OCI-LY7 (cell line): ENCODE data around the gene NOS2. TPM values are rescaled to one million over a fixed set of nuclear protein-coding genes. Genes with fewer than 3 reads are reported as not detected.
"Not testable (repeated sequence)": the region's sequence is repeated elsewhere in the genome, so short reads cannot be mapped to it uniquely, and the experiment has no call there.

Experiments used
- BruUV-seq: library from RNA; stranded (reverse); fragments of 400-500 nt; replicated peaks from 2 replicates; lab custom pipeline; 2021; lab: Mats Ljungman, UMichigan
- CTCF ChIA-PET: fragments of 300-600 bp; sonication (Branson Sonifier 250); formaldehyde crosslinking; loops from one replicate; lab custom pipeline; 2022; ENCODE audit warnings: antibody characterized with exemption; ENCODE audit not compliant: unreplicated experiment; lab: Charles Lee
- POLR2A ChIA-PET: fragments of 300-600 bp; sonication (Branson Sonifier 250); formaldehyde crosslinking; loops from one replicate; lab custom pipeline; 2022; ENCODE audit warnings: antibody characterized with exemption; lab: Charles Lee
- DNase-seq: peaks from one replicate; pipeline ENCODE4 v3.0.0-alpha.2; 2015; ENCODE audit warnings: low spot score
- H2AFZ ChIP-seq: fragments of 200-600 bp; sonication (generic), shearing (Covaris generic); 2 replicates; pipeline ENCODE4 v1.6.1; 2014; ENCODE audit warnings: mild to moderate bottlenecking, antibody characterized with exemption, low read length, moderate library complexity
- H3K27ac ChIP-seq: fragments of 200-600 bp; sonication (generic); 2 replicates; pipeline ENCODE4 v1.5.1; 2014; ENCODE audit warnings: mixed run types, low read depth, mild to moderate bottlenecking, moderate library complexity, low read length, inconsistent platforms; ENCODE audit not compliant: poor library complexity, severe bottlenecking
- H3K36me3 ChIP-seq: fragments of 200-600 bp; sonication (generic); 2 replicates; pipeline ENCODE4 v1.6.1; 2014; ENCODE audit warnings: mild to moderate bottlenecking, antibody characterized with exemption, low read length, moderate library complexity, mixed read lengths; ENCODE audit not compliant: insufficient read depth
- H3K4me1 ChIP-seq: fragments of 200-600 bp; sonication (generic); 2 replicates; pipeline ENCODE4 v1.5.1; 2014; ENCODE audit warnings: mild to moderate bottlenecking, low read length; ENCODE audit not compliant: insufficient read depth, poor library complexity, severe bottlenecking
- H3K4me2 ChIP-seq: fragments of 200-600 bp; sonication (generic); 2 replicates; pipeline ENCODE4 v1.6.1; 2014; ENCODE audit warnings: mild to moderate bottlenecking, low read length
- H3K4me3 ChIP-seq: fragments of 200-600 bp; sonication (generic); 2 replicates; pipeline ENCODE4 v1.5.1; 2014; ENCODE audit warnings: mild to moderate bottlenecking, low read depth, low read length; ENCODE audit not compliant: poor library complexity, severe bottlenecking
- H3K79me2 ChIP-seq: fragments of 200-600 bp; sonication (generic); 2 replicates; pipeline ENCODE4 v1.6.1; 2016; ENCODE audit warnings: low read depth, mild to moderate bottlenecking, low read length, moderate library complexity, mixed read lengths; ENCODE audit not compliant: insufficient read depth
- H3K9me2 ChIP-seq: fragments of 200-600 bp; sonication (generic); 2 replicates; pipeline ENCODE4 v1.6.1; 2016; ENCODE audit warnings: mild to moderate bottlenecking, low read length, mixed read lengths; ENCODE audit not compliant: insufficient read depth
- H3K9me3 ChIP-seq: fragments of 200-600 bp; sonication (generic); 2 replicates; pipeline ENCODE4 v1.6.1; 2014; ENCODE audit warnings: mild to moderate bottlenecking, mixed run types, low read length, mixed read lengths
- H4K20me1 ChIP-seq: fragments of 200-600 bp; sonication (generic); 2 replicates; pipeline ENCODE4 v1.6.1; 2014; ENCODE audit warnings: mild to moderate bottlenecking, antibody characterized with exemption, low read length, moderate library complexity, mixed read lengths; ENCODE audit not compliant: insufficient read depth
- CTCF ChIP-seq: fragments of 200-600 bp; sonication (generic); conservative IDR thresholded peaks from 2 replicates; pipeline ENCODE4 v1.5.1; 2014; ENCODE audit warnings: mild to moderate bottlenecking, antibody characterized with exemption, low read length, moderate library complexity, mixed read lengths
- EZH2phosphoT487 ChIP-seq: fragments of 200-600 bp; sonication (generic); IDR thresholded peaks from 2 replicates; pipeline ENCODE4 v1.6.1; 2018; ENCODE audit warnings: low read depth, borderline replicate concordance, mild to moderate bottlenecking, mixed run types, antibody characterized with exemption, low read length, moderate library complexity, mixed read lengths
- intact Hi-C: fragments of 100-400 bp; cut with micrococcal nuclease; formaldehyde crosslinking; loops from one replicate; pipeline ENCODE4 v1.10.0; 2022; ENCODE audit not compliant: unreplicated experiment
- small RNA-seq: library from RNA; depleted of rRNA; stranded (forward); fragments of <200 nt; gene quantifications from one replicate; pipeline ENCODE3, GENCODE V24; 2014
- total RNA-seq, 2 experiments: library from RNA; depleted of rRNA in 1 of 2; stranded (reverse); fragments of >200 nt in 1 of 2; shearing (Covaris generic) in 1 of 2; gene quantifications; 2 replicates each; pipeline ENCODE4 v1.2.3, GENCODE V29; 2014 to 2022

The NOS2 gene
- total RNA-seq, 2 experiments from 2014 or later = not detected

- Histone ChIP-seq H3K9me2 (no peaks in the 10 kb centered on the region), H3K4me1 (no peaks in the 10 kb centered on the region), H3K4me2 (no peak overlapping the region), H4K20me1 (no peaks in the 10 kb centered on the region), H2AFZ (no peak overlapping the region), H3K79me2 (no peaks in the 10 kb centered on the region), H3K27ac (no peak overlapping the region), H3K9me3 (no peaks in the 10 kb centered on the region), H3K36me3 (no peaks in the 10 kb centered on the region), H3K4me3 (no peak overlapping the region)
- no peak for DNase-seq
- no peak for TF ChIP-seq EZH2phosphoT487
- BruUV-seq = no TSS peak
- ChIA-PET CTCF (no interaction called here), POLR2A (no interaction called here)
- intact Hi-C loops = no loop called here
These were observed 66.6 kb downstream of the NOS2 start for GRCh38 chr17:27733773-27734172.

DNA sequence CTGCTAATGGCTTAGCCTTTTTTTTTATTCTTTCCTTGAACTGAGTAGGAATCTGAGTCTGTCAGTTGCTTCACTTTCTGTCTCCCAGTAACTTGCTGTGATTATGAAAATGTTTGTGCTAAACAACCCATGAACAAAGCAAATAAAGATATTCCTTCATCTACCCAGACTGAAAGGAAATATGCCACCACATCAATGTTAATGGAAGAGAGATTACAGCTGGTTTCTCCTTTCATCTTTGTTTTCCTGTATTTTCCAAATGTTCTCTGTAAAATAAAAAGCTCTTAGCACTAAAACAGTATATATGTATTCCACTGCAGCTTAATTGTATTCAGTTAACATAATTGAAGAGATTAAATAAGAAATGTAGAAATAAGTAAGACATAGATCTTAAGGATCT, 67.6 kb downstream of the NOS2 start:
- H3K79me2 ChIP-seq, H3K9me3 ChIP-seq, H4K20me1 ChIP-seq, H3K4me1 ChIP-seq, H3K4me2 ChIP-seq, H3K9me2 ChIP-seq, DNase-seq, intact Hi-C loops, H2AFZ ChIP-seq, POLR2A ChIA-PET, H3K36me3 ChIP-seq, H3K27ac ChIP-seq, BruUV-seq, CTCF ChIA-PET, H3K4me3 ChIP-seq: not testable (repeated sequence)

DNA sequence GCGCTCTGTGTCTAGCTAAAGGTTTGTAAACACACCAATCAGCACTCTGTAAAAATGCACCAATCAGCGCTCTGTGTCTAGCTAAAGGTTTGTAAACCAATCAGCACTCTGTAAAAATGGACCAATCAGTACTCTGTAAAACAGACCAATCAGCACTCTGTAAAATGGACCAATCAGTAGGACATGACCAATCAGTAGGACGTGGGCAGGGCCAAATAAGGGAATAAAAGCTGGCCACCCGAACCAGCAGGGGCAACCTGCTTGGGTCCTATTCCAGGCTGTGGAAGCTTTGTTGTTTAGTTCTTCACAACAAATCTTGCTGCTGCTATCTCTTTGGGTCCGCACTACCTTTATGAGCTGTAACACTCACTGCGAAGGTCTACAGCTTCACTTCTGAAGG, 74.3 kb downstream of the NOS2 start:
- H3K4me1 ChIP-seq, H3K79me2 ChIP-seq, POLR2A ChIA-PET, H3K36me3 ChIP-seq, intact Hi-C loops, H3K4me3 ChIP-seq, DNase-seq, BruUV-seq, H3K9me2 ChIP-seq, H3K27ac ChIP-seq, H3K4me2 ChIP-seq, H3K9me3 ChIP-seq, H2AFZ ChIP-seq, H4K20me1 ChIP-seq: not testable (repeated sequence)
- CTCF ChIA-PET = interaction anchor here (0.6 kb wide), 1 partner anchor 34 kb away, joined by 3 read pairs; no protein-coding TSS in a partner anchor

- POLR2A ChIA-PET = no interaction called here
- BruUV-seq = no TSS peak
These were observed 78.5 kb downstream of the NOS2 start for GRCh38 chr17:27721797-27722196.

More at GRCh38 chr17:27721797-27722196, 78.5 kb downstream of the NOS2 start:
- CTCF ChIA-PET = no interaction called here
- no peak overlapping the region for H3K4me2 ChIP-seq
- TF ChIP-seq EZH2phosphoT487 (no peak), CTCF (no peak)
- H2AFZ ChIP-seq = no peak overlapping the region
- no peaks in the 10 kb centered on the region for H3K36me3 ChIP-seq
- H3K9me2 ChIP-seq = no peaks in the 10 kb centered on the region
- no peaks in the 10 kb centered on the region for H3K4me1 ChIP-seq
- DNase-seq = no peak
- H3K79me2 ChIP-seq = no peaks in the 10 kb centered on the region
- no peak overlapping the region for H3K4me3 ChIP-seq
- intact Hi-C loops = no loop called here
- H3K27ac ChIP-seq = no peak overlapping the region
- no peaks in the 10 kb centered on the region for H3K9me3 ChIP-seq
- no peaks in the 10 kb centered on the region for H4K20me1 ChIP-seq

Small RNAs within 50 kb of the gene (small RNA-seq; reads per million reads assigned to genes)
- gene AC130289.1 (not detected), gene AC130289.2 (not detected)

Other genes with a start within 250 kb of the NOS2 start
- gene LGALS9, start 169.3 kb downstream of the NOS2 start, total RNA-seq (2014; rRNA removed; shearing (Covaris generic)) = 0.67 and 2.2 TPM in 2 replicates
- gene LGALS9, start 169.3 kb downstream of the NOS2 start, total RNA-seq (2022) = 4.2 and 4.4 TPM in 2 replicates
- gene LYRM9, start 92.8 kb upstream of the NOS2 start, total RNA-seq (2014; rRNA removed; shearing (Covaris generic)) = 0.35 TPM in 1 of 2 replicates, not detected in the other
- gene LYRM9, start 92.8 kb upstream of the NOS2 start, total RNA-seq (2022) = 1.4 and 1.9 TPM in 2 replicates
- 18.1 and 23.3 TPM in 2 replicates for gene NLK, start 242.1 kb upstream of the NOS2 start, total RNA-seq (2014; rRNA removed; shearing (Covaris generic))
- gene NLK, start 242.1 kb upstream of the NOS2 start, total RNA-seq (2022) = 27.8 and 31.1 TPM in 2 replicates